ENCODE measurements around the gene VTI1A.

The VTI1A gene

DNA sequence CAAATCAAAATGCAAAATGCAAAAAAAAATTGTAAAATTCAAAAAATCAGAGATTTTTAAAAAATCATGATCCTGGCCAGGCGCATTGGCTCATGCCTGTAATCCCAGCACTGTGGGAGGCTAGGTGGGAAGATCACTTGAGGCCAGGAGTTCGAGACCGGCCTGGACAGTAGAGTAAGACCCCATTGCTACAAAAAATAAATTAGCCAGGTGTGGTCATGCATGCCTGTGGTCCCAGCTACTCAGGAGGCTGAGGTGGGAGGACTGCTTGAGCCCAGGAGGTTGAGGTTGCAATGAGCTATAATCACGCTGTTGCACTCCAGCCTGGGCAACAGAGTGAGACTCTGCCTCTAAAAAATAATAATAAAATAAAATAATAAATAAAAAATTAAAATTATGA, 347.2 kb downstream of the VTI1A start:
- H3K4me2 ChIP-seq (ENCODE audit: low read length): no peak overlapping the region
- no peaks in the 10 kb centered on the region for H3K79me2 ChIP-seq
- H3K4me1 ChIP-seq: no peaks in the 10 kb centered on the region
- TF ChIP-seq, protein P1, sequence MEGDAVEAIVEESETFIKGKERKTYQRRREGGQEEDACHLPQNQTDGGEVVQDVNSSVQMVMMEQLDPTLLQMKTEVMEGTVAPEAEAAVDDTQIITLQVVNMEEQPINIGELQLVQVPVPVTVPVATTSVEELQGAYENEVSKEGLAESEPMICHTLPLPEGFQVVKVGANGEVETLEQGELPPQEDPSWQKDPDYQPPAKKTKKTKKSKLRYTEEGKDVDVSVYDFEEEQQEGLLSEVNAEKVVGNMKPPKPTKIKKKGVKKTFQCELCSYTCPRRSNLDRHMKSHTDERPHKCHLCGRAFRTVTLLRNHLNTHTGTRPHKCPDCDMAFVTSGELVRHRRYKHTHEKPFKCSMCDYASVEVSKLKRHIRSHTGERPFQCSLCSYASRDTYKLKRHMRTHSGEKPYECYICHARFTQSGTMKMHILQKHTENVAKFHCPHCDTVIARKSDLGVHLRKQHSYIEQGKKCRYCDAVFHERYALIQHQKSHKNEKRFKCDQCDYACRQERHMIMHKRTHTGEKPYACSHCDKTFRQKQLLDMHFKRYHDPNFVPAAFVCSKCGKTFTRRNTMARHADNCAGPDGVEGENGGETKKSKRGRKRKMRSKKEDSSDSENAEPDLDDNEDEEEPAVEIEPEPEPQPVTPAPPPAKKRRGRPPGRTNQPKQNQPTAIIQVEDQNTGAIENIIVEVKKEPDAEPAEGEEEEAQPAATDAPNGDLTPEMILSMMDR (IDR thresholded peaks at IDR 0.05): no peak
- no peak overlapping the region for H3K27ac ChIP-seq
- H3K27me3 ChIP-seq (ENCODE audit: control insufficient read depth, insufficient read depth, low read length): no peaks in the 10 kb centered on the region
- H2AFZ ChIP-seq: no peak overlapping the region
- no peak overlapping the region for H3K4me3 ChIP-seq (ENCODE audit: low read depth, low read length)
- H3K9me3 ChIP-seq (ENCODE audit: control insufficient read depth, low read length): no peaks in the 10 kb centered on the region
- no peak overlapping the region for H3K9ac ChIP-seq
- H3K36me3 ChIP-seq (ENCODE audit: control insufficient read depth, insufficient read depth, low read length): no peaks in the 10 kb centered on the region

DNA sequence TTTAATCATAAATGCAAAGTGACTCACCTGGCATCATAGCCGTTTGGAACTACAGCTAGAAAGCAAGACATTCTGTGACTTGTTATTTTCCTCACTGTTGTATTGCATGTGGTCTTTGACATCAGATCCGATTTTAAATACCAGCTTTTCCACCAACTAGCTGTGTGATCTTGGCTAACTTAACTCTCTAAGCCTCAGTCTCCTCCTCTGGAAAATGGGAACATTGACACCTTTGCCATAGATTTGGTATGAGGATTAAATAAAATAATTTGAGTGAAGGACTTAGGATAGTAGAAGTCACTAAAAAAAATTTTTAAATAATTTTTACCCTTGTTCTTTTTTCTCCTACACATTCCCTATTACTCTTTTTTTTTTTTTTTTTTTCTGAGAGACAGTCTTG, 348.1 kb downstream of the VTI1A start:
- TF ChIP-seq, protein P1 (IDR thresholded peaks at IDR 0.05): no peak
- Histone ChIP-seq H3K9ac (no peak overlapping the region), H3K36me3 (ENCODE audit: control insufficient read depth, insufficient read depth, low read length) (no peaks in the 10 kb centered on the region), H3K27me3 (ENCODE audit: control insufficient read depth, insufficient read depth, low read length) (no peaks in the 10 kb centered on the region), H3K4me3 (ENCODE audit: low read depth, low read length) (no peak overlapping the region), H3K4me2 (ENCODE audit: low read length) (no peak overlapping the region), H2AFZ (no peak overlapping the region), H3K4me1 (no peaks in the 10 kb centered on the region), H3K79me2 (no peaks in the 10 kb centered on the region), H3K9me3 (ENCODE audit: control insufficient read depth, low read length) (no peaks in the 10 kb centered on the region), H3K27ac (no peak overlapping the region)

DNA sequence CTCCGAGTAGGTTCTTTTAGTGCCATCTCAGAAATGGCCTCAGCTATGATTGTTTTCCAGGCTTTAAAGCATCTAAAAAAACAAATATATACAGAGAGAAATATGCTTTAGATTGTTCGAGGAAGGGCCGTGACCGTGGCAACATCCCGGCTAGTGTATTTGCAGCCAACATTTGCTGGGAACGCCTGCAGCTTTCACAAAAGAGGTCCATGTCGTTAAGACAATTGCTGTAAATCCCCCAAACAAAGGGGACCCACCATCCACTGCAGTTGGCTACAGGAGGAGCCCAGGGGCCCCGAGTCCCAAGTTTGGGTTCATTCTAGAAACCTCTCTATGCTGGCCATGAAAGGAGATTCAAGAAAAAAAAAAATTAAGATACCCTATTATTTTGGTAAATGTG, 350.2 kb downstream of the VTI1A start:
- Histone ChIP-seq H2AFZ (no peak overlapping the region), H3K9ac (no peak overlapping the region), H3K79me2 (no peaks in the 10 kb centered on the region), H3K4me1 (no peaks in the 10 kb centered on the region), H3K4me3 (ENCODE audit: low read depth, low read length) (no peak overlapping the region), H3K27ac (no peak overlapping the region), H3K27me3 (ENCODE audit: control insufficient read depth, insufficient read depth, low read length) (no peaks in the 10 kb centered on the region), H3K4me2 (ENCODE audit: low read length) (no peak overlapping the region), H3K36me3 (ENCODE audit: control insufficient read depth, insufficient read depth, low read length) (no peaks in the 10 kb centered on the region), H3K9me3 (ENCODE audit: control insufficient read depth, low read length) (no peaks in the 10 kb centered on the region)
- TF ChIP-seq, protein P1 (IDR thresholded peaks at IDR 0.05): no peak

DNA sequence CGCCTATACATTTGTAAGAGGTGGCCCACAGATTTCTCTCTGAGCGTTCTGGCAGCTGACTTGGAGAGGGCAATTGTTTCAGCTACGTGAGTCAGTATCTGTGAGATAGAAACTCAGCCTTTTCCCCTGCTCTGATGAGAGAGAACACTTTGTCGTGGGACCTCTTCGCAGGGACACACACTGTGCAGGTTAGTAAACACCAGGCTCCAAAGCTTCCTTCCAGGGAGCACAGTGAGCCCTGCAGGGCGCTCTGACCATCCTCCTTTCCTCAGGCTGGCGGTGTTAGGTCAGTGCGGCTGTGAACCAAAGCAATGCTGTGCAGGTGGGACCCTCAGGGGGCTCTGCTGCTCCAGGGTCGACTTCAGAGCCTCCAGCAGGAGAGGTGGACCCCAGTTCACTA, 350.8 kb downstream of the VTI1A start:
- H3K9ac ChIP-seq: no peak overlapping the region
- H2AFZ ChIP-seq: no peak overlapping the region
- H3K4me2 ChIP-seq (ENCODE audit: low read length): no peak overlapping the region
- no peak overlapping the region for H3K4me3 ChIP-seq (ENCODE audit: low read depth, low read length)
- TF ChIP-seq, protein P1 (IDR thresholded peaks at IDR 0.05): no peak
- no peaks in the 10 kb centered on the region for H3K36me3 ChIP-seq (ENCODE audit: control insufficient read depth, insufficient read depth, low read length)
- H3K27me3 ChIP-seq (ENCODE audit: control insufficient read depth, insufficient read depth, low read length): no peaks in the 10 kb centered on the region
- no peak overlapping the region for H3K27ac ChIP-seq
- no peaks in the 10 kb centered on the region for H3K9me3 ChIP-seq (ENCODE audit: control insufficient read depth, low read length)
- H3K4me1 ChIP-seq: no peaks in the 10 kb centered on the region
- H3K79me2 ChIP-seq: no peaks in the 10 kb centered on the region

DNA sequence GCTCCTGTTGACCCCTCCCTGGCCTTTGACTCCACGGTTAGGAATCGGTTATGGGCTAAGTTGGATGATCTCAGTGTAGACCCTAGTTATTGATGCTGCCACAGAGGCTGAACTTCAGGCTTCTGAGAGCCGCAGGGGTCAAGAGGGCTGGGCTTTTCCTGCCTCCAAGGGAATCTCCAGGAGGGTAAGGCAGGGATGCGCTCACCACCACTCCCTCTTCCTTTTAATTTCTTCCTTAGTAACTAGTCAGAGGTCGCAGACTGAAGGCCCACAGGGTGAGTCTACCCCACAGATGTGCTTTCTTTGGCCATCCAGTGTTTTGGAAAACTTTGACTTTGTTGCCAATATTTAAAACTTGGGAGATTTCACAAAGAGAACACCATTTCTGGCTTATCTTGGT, 352.0 kb downstream of the VTI1A start:
- Histone ChIP-seq H3K27ac (no peak overlapping the region), H3K27me3 (ENCODE audit: control insufficient read depth, insufficient read depth, low read length) (no peaks in the 10 kb centered on the region), H3K36me3 (ENCODE audit: control insufficient read depth, insufficient read depth, low read length) (no peaks in the 10 kb centered on the region), H3K4me2 (ENCODE audit: low read length) (no peak overlapping the region), H3K4me3 (ENCODE audit: low read depth, low read length) (no peak overlapping the region), H3K9me3 (ENCODE audit: control insufficient read depth, low read length) (no peaks in the 10 kb centered on the region), H3K79me2 (no peaks in the 10 kb centered on the region), H3K9ac (no peak overlapping the region), H2AFZ (no peak overlapping the region), H3K4me1 (no peaks in the 10 kb centered on the region)
- TF ChIP-seq, protein P1 (IDR thresholded peaks at IDR 0.05): no peak
